Loucy (cell line): ENCODE measurements around the gene ASCC1.

Experiments used
- EZH2phosphoT487 ChIP-seq: fragments of 200-600 bp; IDR thresholded peaks from 2 replicates; pipeline ENCODE4 v1.6.1; 2018; ENCODE audit warnings: antibody characterized with exemption, mild to moderate bottlenecking, moderate library complexity, borderline replicate concordance
- TF ChIP-seq, protein P1 (sequence below): fragments of 200-600 bp; sonication (generic); conservative IDR thresholded peaks from 2 replicates; pipeline ENCODE4 v1.5.1; 2014; ENCODE audit warnings: mild to moderate bottlenecking, antibody characterized with exemption, low read length

DNA sequence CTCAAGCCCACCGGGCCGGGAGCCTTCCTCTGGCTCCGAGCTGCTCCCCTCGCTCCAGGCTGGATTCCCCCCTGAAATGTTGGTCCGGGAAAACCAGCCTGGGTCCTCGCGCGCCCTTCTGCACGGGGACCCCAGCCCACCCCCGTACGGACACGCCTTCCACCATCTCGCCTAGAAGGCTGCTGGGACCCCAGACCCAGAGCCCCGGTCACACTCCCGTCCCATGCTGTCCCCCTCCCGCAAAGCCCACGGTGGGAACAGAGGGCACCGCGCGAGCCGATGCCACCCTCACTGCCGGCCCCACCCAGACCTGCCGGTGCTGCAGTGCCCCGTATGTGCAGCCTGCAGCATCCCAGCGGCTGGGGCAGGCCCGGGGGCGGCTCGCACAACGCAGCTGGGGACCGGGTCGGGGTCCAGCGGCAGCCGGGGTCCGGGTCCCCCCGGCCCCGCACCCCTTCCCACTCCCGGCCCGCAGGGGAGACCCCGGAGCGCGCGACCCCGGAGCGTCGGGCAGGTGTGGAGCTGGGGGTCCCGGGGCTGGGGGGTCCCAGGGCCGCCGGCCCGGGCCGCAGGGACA lies 128.6 kb downstream of the ASCC1 start:
- TF ChIP-seq, protein P1, sequence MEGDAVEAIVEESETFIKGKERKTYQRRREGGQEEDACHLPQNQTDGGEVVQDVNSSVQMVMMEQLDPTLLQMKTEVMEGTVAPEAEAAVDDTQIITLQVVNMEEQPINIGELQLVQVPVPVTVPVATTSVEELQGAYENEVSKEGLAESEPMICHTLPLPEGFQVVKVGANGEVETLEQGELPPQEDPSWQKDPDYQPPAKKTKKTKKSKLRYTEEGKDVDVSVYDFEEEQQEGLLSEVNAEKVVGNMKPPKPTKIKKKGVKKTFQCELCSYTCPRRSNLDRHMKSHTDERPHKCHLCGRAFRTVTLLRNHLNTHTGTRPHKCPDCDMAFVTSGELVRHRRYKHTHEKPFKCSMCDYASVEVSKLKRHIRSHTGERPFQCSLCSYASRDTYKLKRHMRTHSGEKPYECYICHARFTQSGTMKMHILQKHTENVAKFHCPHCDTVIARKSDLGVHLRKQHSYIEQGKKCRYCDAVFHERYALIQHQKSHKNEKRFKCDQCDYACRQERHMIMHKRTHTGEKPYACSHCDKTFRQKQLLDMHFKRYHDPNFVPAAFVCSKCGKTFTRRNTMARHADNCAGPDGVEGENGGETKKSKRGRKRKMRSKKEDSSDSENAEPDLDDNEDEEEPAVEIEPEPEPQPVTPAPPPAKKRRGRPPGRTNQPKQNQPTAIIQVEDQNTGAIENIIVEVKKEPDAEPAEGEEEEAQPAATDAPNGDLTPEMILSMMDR, result no peak
- TF ChIP-seq EZH2phosphoT487, result no peak
